Transverse colon (tissue), 4 donors: Measurements from ENCODE around the gene ARL14. TPM values are rescaled to one million over a fixed set of nuclear protein-coding genes. Genes with fewer than 3 reads are reported as not detected.
A peak's percentile ranks its signal among the peaks of the same experiment; 100 is the strongest.

Source experiments
- DNase-seq: peaks from one replicate; pipeline ENCODE4 v3.0.0-alpha.2; 2019
- H3K27ac ChIP-seq, 4 donors: fragments of 200-600 bp; sonication (generic); 2 replicates each; pipeline ENCODE4 v1.5.1; 2016 to 2018; ENCODE audit warnings: inconsistent platforms in 4 of 4
- H3K27me3 ChIP-seq: fragments of 200-600 bp; sonication (generic); 2 replicates; pipeline ENCODE4 v1.5.1; 2017; ENCODE audit warnings: inconsistent platforms
- H3K36me3 ChIP-seq, 4 donors: fragments of 200-600 bp; sonication (generic); 2 replicates each; pipeline ENCODE4 v1.5.1; 2017 to 2019; ENCODE audit warnings: inconsistent platforms in 4 of 4
- H3K4me1 ChIP-seq, 4 donors: fragments of 200-600 bp; sonication (generic); 2 replicates each; pipeline ENCODE4 v1.5.1; 2017 to 2020; ENCODE audit warnings: inconsistent platforms in 4 of 4
- H3K4me3 ChIP-seq, 4 donors: fragments of 200-600 bp; sonication (generic); 1 replicate in 1 of 4; 2 replicates in 3 of 4; pipeline versions ENCODE4 v1.5.1 to v1.6.1; 2017 to 2019; ENCODE audit warnings: inconsistent platforms in 4 of 4
- H3K9me3 ChIP-seq, 2 donors: fragments of 200-600 bp; sonication (generic); 2 replicates each; pipeline ENCODE4 v1.5.1; 2017 to 2019; ENCODE audit warnings: inconsistent platforms in 2 of 2
- CTCF ChIP-seq, 5 experiments: fragments of 200-600 bp in 3 of 5; fragments of 450-650 bp in 2 of 5; sonication (generic) in 3 of 5; IDR thresholded peaks; 1 replicate in 2 of 5; 2 replicates in 3 of 5; pipeline ENCODE4 v1.5.1; 2016 to 2017; ENCODE audit warnings: antibody characterized with exemption in 5 of 5, inconsistent platforms in 3 of 5, mild to moderate bottlenecking in 2 of 5, moderate library complexity in 1 of 5
- EP300 ChIP-seq: sonication (generic); formaldehyde crosslinking; IDR thresholded peaks from one replicate; pipeline ENCODE4 v1.6.1; 2017; ENCODE audit warnings: antibody characterized with exemption, low read depth
- POLR2A ChIP-seq: fragments of 450-650 bp; IDR thresholded peaks from one replicate; pipeline ENCODE4 v1.6.1; 2016; ENCODE audit warnings: antibody characterized with exemption, mild to moderate bottlenecking, moderate library complexity
- POLR2AphosphoS5 ChIP-seq, 3 donors: sonication (generic); formaldehyde crosslinking; IDR thresholded peaks; one replicate each; pipeline ENCODE4 v1.6.1; 2016; ENCODE audit warnings: antibody characterized with exemption in 3 of 3
- whole genome bisulfite sequencing, 2 donors: methylation state at CpG; one replicate each; pipeline ENCODE4 v1.1.5; 2018; ENCODE audit warnings: low coverage in 1 of 2; 5-methylcytosine and 5-hydroxymethylcytosine counted together
- in situ Hi-C, 4 donors: fragments of 200-750 bp; cut with MboI; loops; one replicate each; pipeline versions ENCODE4 v1.15.0 to v1.15.1; 2017; ENCODE audit warnings: low sequenced_read_pairs in 3 of 4, low pct_ligation_motif_present in 1 of 4, low pct_unique_long_range_greater_than_20kb in 1 of 4
- intact Hi-C: fragments of 100-400 bp; cut with DNase I; formaldehyde crosslinking; loops from one replicate; pipeline ENCODE4 v1.15.1; 2023; ENCODE audit warnings: low total_unique reads
- total RNA-seq, 4 donors: library from RNA; depleted of rRNA; stranded (reverse); fragments of >200 nt; gene quantifications; one replicate each; pipeline ENCODE4 v1.1.0, GENCODE V29; 2016

ARL14 gene
- total RNA-seq, 4 donors from 2014 or later, result 2.0 to 47.1 (median 27.8) TPM

GRCh38 chr3:160668454-160668853 is 8.5 kb upstream of the ARL14 start:
- Histone ChIP-seq H3K4me3 (no peak overlapping the region), H3K9me3 (no peaks in the 10 kb centered on the region), H3K27me3 (no peaks in the 10 kb centered on the region), H3K36me3 (no peaks in the 10 kb centered on the region), H3K4me1 (peaks cover 3 to 39% (median 16%) of the 10 kb centered on the region in 4 donors), H3K27ac (peak overlapping the region in 3 of 4 donors; percentile 57 to 67 (median 59))
- in situ Hi-C loops, result no loop called here
- DNase-seq, result no peak
- no peak for TF ChIP-seq POLR2AphosphoS5 (IDR thresholded peaks at IDR 0.05)
- TF ChIP-seq EP300, result no peak
- no peak for TF ChIP-seq POLR2A
- no peak for TF ChIP-seq CTCF (IDR thresholded peaks at IDR 0.05)
- intact Hi-C loops, result no loop called here

GRCh38 chr3:160671231-160671630 is 5.7 kb upstream of the ARL14 start:
- H3K4me3 ChIP-seq, result no peak overlapping the region
- WGBS, 2 donors, result 72 to 74% methylated on average over 5 to 6 of the region's 6 CpGs
- H3K27me3 ChIP-seq, result no peaks in the 10 kb centered on the region
- intact Hi-C loops, result loop anchor here (10.0 kb wide), 1 partner anchor 86 kb away; no protein-coding TSS in a partner anchor
- peaks cover 3 to 60% (median 24%) of the 10 kb centered on the region in 4 donors for H3K4me1 ChIP-seq
- no peaks in the 10 kb centered on the region for H3K36me3 ChIP-seq
- no peak overlapping the region for H3K27ac ChIP-seq
- no peaks in the 10 kb centered on the region for H3K9me3 ChIP-seq
- TF ChIP-seq POLR2A, result no peak
- no peak for TF ChIP-seq CTCF (IDR thresholded peaks at IDR 0.05)
- TF ChIP-seq EP300, result no peak
- no peak for TF ChIP-seq POLR2AphosphoS5 (IDR thresholded peaks at IDR 0.05)
- DNase-seq, result peak; percentile 10
- in situ Hi-C loops, result no loop called here

GRCh38 chr3:160671995-160672394 is 5.0 kb upstream of the ARL14 start:
- TF ChIP-seq EP300, result no peak
- TF ChIP-seq POLR2A, result no peak
- no peak for TF ChIP-seq POLR2AphosphoS5 (IDR thresholded peaks at IDR 0.05)
- TF ChIP-seq CTCF (IDR thresholded peaks at IDR 0.05), result no peak
- Histone ChIP-seq H3K4me1 (peaks cover 0 to 58% (median 21%) of the 10 kb centered on the region in 4 donors), H3K27ac (no peak overlapping the region), H3K27me3 (no peaks in the 10 kb centered on the region), H3K36me3 (no peaks in the 10 kb centered on the region), H3K4me3 (no peak overlapping the region), H3K9me3 (no peaks in the 10 kb centered on the region)
- DNase-seq, result no peak
- intact Hi-C loops (loop anchor here (10.0 kb wide), 1 partner anchor 87 kb away; no protein-coding TSS in a partner anchor), in situ Hi-C loops (no loop called here)
- 75% methylated on average over 2 of the region's 2 CpGs; no CpG with 5 or more reads in 1 of the 2 donors for WGBS, 2 donors

GRCh38 chr3:160673188-160673587 is 3.8 kb upstream of the ARL14 start:
- in situ Hi-C loops, result no loop called here
- 56 to 77% methylated on average over 1 of the region's 1 CpG for WGBS, 2 donors
- Histone ChIP-seq H3K9me3 (no peaks in the 10 kb centered on the region), H3K27ac (peak overlapping the region; percentile 38 to 87 (median 78)), H3K27me3 (no peaks in the 10 kb centered on the region), H3K4me1 (peaks cover 0 to 49% (median 15%) of the 10 kb centered on the region in 4 donors), H3K36me3 (no peaks in the 10 kb centered on the region), H3K4me3 (no peak overlapping the region)
- TF ChIP-seq EP300 (no peak), POLR2A (no peak), POLR2AphosphoS5 (IDR thresholded peaks at IDR 0.05) (no peak), CTCF (IDR thresholded peaks at IDR 0.05) (no peak)
- no peak for DNase-seq
- intact Hi-C loops, result loop anchor here (10.0 kb wide), 1 partner anchor 88 kb away; no protein-coding TSS in a partner anchor
